ENCODE measurements around the gene EFNA4. TPM values are rescaled to one million over a fixed set of nuclear protein-coding genes. Genes with fewer than 3 reads are reported as not detected.
A peak's percentile ranks its signal among the peaks of the same experiment; 100 is the strongest.

Gene EFNA4
- total and polyA plus RNA-seq, 2 of the 8 experiments (the other 6 are each of a cell fraction or from before 2014, with no cell fraction given): 21.9 to 23.9 TPM

- CTCF ChIA-PET (ENCODE audit: partially characterized antibody): interaction anchor here (0.8 to 33.9 kb wide), 26 partner anchors 2 to 477 kb away, joined by 3 to 907 read pairs (median 4); partner anchors contain the start of genes ADAM15, DCST1, DCST2 and EFNA3
- POLR2A ChIA-PET (ENCODE audit: partially characterized antibody): interaction anchor here (0.7 to 2.6 kb wide), 17 partner anchors 10 to 114 kb away, joined by 3 to 9 read pairs (median 3); partner anchors contain the start of genes EFNA4, LENEP, PBXIP1 and PMVK
- Histone ChIP-seq H4K8ac (ENCODE audit: extremely low read depth, insufficient read depth, low read length) (peak within 1 kb of the TSS; percentile 73), H4K91ac (replicated peaks; ENCODE audit: insufficient read length, low read length) (peak within 1 kb of the TSS; percentile 95), H3K36me3 (ENCODE audit: control insufficient read depth in 2 of 4, insufficient read depth in 4 of 4, low read length in 3 of 4) (no peaks in the 10 kb centered on the region), H2BK12ac (ENCODE audit: low read depth, low read length) (peak within 1 kb of the TSS; percentile 98; the same call in 1 of the 2 replicates), H3K23ac (ENCODE audit: insufficient read length) (no peak within 1 kb of the TSS), H3K23me2 (ENCODE audit: low read depth, low read length) (peaks cover 16% of the 10 kb centered on the region), H2AK5ac (ENCODE audit: low read depth, low read length) (no peak within 1 kb of the TSS), H2AFZ (ENCODE audit: low read length) (peak within 1 kb of the TSS; percentile 92), H2BK15ac (ENCODE audit: low read length) (peak within 1 kb of the TSS; percentile 92; the same call in 1 of the 2 replicates), H3K9me3 (ENCODE audit: insufficient read depth in 2 of 2, low read depth in 1 of 2, low read length in 1 of 2) (no peaks in the 10 kb centered on the region), H3K4me1 (replicated peaks in 1 of 4; ENCODE audit: control insufficient read depth in 3 of 4, insufficient read depth in 4 of 4, low read length in 3 of 4) (peaks cover 4 to 28% (median 10%) of the 10 kb centered on the region in 4 experiments; a peak in 6 of 7 replicates), H2BK20ac (ENCODE audit: low read length) (0 out of 2 replicates have a peak within 1 kb of the TSS, but pooled peaks have one; percentile 90), H2BK5ac (ENCODE audit: low read depth, low read length) (peak within 1 kb of the TSS; percentile 93), H3K79me2 (ENCODE audit: control insufficient read depth in 1 of 2, insufficient read depth in 2 of 2, low read length in 2 of 2) (no peaks in the 10 kb centered on the region), H3K56ac (replicated peaks; ENCODE audit: insufficient read length, low read depth, low read length) (peak within 1 kb of the TSS; percentile 73), H3K14ac (ENCODE audit: insufficient read length) (no peak within 1 kb of the TSS), H3K4me2 (ENCODE audit: insufficient read depth in 1 of 2, low read depth in 2 of 2, low read length in 2 of 2) (peak within 1 kb of the TSS; percentile 42 to 100), H3K27ac (ENCODE audit: low read depth, low read length) (no peak within 1 kb of the TSS), H3K4ac (replicated peaks; ENCODE audit: insufficient read length, low read depth, low read length) (peak within 1 kb of the TSS; percentile 89), H3K27me3 (replicated peaks in 1 of 4; ENCODE audit: control insufficient read depth in 3 of 4, extremely low read depth in 1 of 4, insufficient read depth in 3 of 4, low read length in 3 of 4) (peaks cover 0 to 18% (median 12%) of the 10 kb centered on the region in 4 experiments; a peak in 5 of 7 replicates), H4K5ac (ENCODE audit: insufficient read length, low read depth, low read length) (peak within 1 kb of the TSS; percentile 47), H3K9ac (replicated peaks in 1 of 4; ENCODE audit: extremely low read depth in 1 of 4, low read depth in 3 of 4, low read length in 3 of 4) (peak within 1 kb of the TSS; percentile 17 to 54 (median 48); a peak in 6 of 7 replicates), H3K79me1 (ENCODE audit: low read depth, low read length) (no peaks in the 10 kb centered on the region), H3K4me3 (ENCODE audit: extremely low read depth in 1 of 4, insufficient read depth in 2 of 4, low read depth in 3 of 4, low read length in 4 of 4) (peak within 1 kb of the TSS; percentile 32 to 76 (median 62)), H2BK120ac (replicated peaks; ENCODE audit: low read depth, low read length) (no peak within 1 kb of the TSS), H4K20me1 (replicated peaks in 1 of 2; ENCODE audit: control insufficient read depth in 1 of 2, insufficient read depth in 2 of 2, low read length in 2 of 2) (peaks cover 2 to 7% of the 10 kb centered on the region in 2 experiments), H3K18ac (ENCODE audit: extremely low read depth, low read length) (peak within 1 kb of the TSS; percentile 96)
- FAIRE-seq (no peak), DNase-seq (ENCODE audit: low read depth in 1 of 2, low spot score in 2 of 2) (peak in 1 of 2 experiments; percentile 95)
- WGBS, 2 experiments (ENCODE audit: extremely low coverage in 1 of 2, insufficient coverage in 1 of 2, insufficient read length in 1 of 2, insufficient replicate concordance in 2 of 2, low coverage in 1 of 2, low lambda C conversion rate in 2 of 2, missing lambda C conversion rate in 1 of 2): 2% methylated on average over 34 of the region's 99 CpGs; no CpG with 5 or more reads in 1 of the 2 experiments
- TF ChIP-seq NANOG (IDR thresholded peaks at IDR 0.05; ENCODE audit: insufficient read depth, low read depth, low read length, poor library complexity, severe bottlenecking) (no peak), POLR2AphosphoS5 (IDR thresholded peaks at IDR 0.05; ENCODE audit: low read depth, low read length) (no peak; the same call in 1 of the 2 replicates), CHD2 (IDR thresholded peaks at IDR 0.05; ENCODE audit: low read length) (no peak), FOSL1 (IDR thresholded peaks at IDR 0.05; ENCODE audit: insufficient read depth, low read depth, low read length) (no peak), EP300 (IDR thresholded peaks at IDR 0.05; ENCODE audit: borderline replicate concordance in 1 of 2, low read depth in 2 of 2, low read length in 2 of 2) (no peak), CREB1 (IDR thresholded peaks at IDR 0.05) (peak; percentile 58; the same call in 1 of the 2 replicates), MAFK (IDR thresholded peaks at IDR 0.05; ENCODE audit: low read depth, low read length) (no peak), SIX5 (IDR thresholded peaks at IDR 0.05; ENCODE audit: low read depth, low read length) (no peak), ASH2L (IDR thresholded peaks at IDR 0.05; ENCODE audit: low read length) (no peak)
Measured at GRCh38 chr1:155050560-155051341, 12.8 kb upstream of the EFNA4 start, which contains the start of gene ADAM15. Gene ADAM15, plus strand, starts transcription at chr1:155051316. Its CDS starts 71 bp downstream, at chr1:155051387.

Measured in H1 (cell line).